Gastrocnemius medialis (tissue), 4 donors: ENCODE results near the gene TRH.

Source experiments
- POLR2A ChIP-seq, 2 donors: fragments of 450-650 bp; IDR thresholded peaks; one replicate each; pipeline ENCODE4 v1.6.1; 2017; ENCODE audit warnings: antibody characterized with exemption in 2 of 2, mild to moderate bottlenecking in 2 of 2, moderate library complexity in 2 of 2
- TF ChIP-seq, protein P1 (sequence below), 5 experiments: fragments of 450-650 bp in 3 of 5; fragments of 200-600 bp in 2 of 5; sonication (generic) in 2 of 5; IDR thresholded peaks in 4 of 5; conservative IDR thresholded peaks in 1 of 5; 1 replicate in 4 of 5; 2 replicates in 1 of 5; pipeline ENCODE4 v1.5.1; 2016 to 2019; ENCODE audit warnings: antibody characterized with exemption in 5 of 5, mild to moderate bottlenecking in 3 of 5, moderate library complexity in 3 of 5

DNA sequence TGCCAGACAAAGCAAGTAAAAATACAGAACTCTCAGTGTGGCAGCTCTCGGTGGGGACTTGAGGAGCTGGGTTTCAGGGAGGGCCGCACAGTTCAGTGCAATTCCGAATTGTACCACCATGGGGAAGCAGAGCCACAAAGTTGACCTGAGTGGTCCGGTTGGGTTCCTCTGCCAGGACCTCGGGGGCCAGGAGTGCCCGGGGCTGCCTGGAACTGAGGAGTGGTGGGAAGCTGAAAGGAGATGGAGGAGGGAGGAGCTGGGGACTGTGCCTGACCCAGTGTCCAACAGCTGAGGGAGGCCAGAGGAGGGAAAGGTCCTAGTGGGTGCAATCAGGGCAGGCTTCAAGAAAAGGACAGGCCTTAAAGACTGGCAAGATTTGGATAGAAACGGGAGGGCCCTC, 32.2 kb upstream of the TRH start:
- TF ChIP-seq, protein P1, sequence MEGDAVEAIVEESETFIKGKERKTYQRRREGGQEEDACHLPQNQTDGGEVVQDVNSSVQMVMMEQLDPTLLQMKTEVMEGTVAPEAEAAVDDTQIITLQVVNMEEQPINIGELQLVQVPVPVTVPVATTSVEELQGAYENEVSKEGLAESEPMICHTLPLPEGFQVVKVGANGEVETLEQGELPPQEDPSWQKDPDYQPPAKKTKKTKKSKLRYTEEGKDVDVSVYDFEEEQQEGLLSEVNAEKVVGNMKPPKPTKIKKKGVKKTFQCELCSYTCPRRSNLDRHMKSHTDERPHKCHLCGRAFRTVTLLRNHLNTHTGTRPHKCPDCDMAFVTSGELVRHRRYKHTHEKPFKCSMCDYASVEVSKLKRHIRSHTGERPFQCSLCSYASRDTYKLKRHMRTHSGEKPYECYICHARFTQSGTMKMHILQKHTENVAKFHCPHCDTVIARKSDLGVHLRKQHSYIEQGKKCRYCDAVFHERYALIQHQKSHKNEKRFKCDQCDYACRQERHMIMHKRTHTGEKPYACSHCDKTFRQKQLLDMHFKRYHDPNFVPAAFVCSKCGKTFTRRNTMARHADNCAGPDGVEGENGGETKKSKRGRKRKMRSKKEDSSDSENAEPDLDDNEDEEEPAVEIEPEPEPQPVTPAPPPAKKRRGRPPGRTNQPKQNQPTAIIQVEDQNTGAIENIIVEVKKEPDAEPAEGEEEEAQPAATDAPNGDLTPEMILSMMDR (IDR thresholded peaks at IDR 0.05 in 4 of 5, conservative IDR thresholded peaks at IDR 0.05 in 1 of 5), result peak; percentile 32 to 60 (median 50)
- no peak for TF ChIP-seq POLR2A (IDR thresholded peaks at IDR 0.05)
